ENCODE data around the gene OR51D1. TPM values are rescaled to one million over a fixed set of nuclear protein-coding genes. Genes with fewer than 3 reads are reported as not detected.

Gene OR51D1, protein sequence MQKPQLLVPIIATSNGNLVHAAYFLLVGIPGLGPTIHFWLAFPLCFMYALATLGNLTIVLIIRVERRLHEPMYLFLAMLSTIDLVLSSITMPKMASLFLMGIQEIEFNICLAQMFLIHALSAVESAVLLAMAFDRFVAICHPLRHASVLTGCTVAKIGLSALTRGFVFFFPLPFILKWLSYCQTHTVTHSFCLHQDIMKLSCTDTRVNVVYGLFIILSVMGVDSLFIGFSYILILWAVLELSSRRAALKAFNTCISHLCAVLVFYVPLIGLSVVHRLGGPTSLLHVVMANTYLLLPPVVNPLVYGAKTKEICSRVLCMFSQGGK
- polyA plus RNA-seq, result 0.01 TPM
- long read RNA-seq, donor 1, result 0 reads
- long read RNA-seq, donor 2, result 0 reads
- long read RNA-seq, donor 3, result 0 reads
- long read RNA-seq, donor 4, result 0 reads
- long read RNA-seq, donor 5, result 0 reads
- long read RNA-seq, donor 6, result 0 reads
- long read RNA-seq, donor 7, result 0 reads
- long read RNA-seq, donor 8, result 0 reads
- long read RNA-seq, donor 9, result 0 reads
- long read RNA-seq, donor 10, result 0 reads
- long read RNA-seq, donor 11, result 0 reads

- Histone ChIP-seq H3K4me1 (ENCODE audit: control insufficient read depth, insufficient read depth, low read length) (no peaks in the 10 kb centered on the region), H3K4me3 (ENCODE audit: low read length) (no peak within 1 kb of the TSS), H3K36me3 (ENCODE audit: control insufficient read depth, insufficient read depth, low read length) (no peaks in the 10 kb centered on the region), H3K27ac (ENCODE audit: low read length) (no peak within 1 kb of the TSS), H3K9me3 (ENCODE audit: control insufficient read depth, low read depth, low read length) (no peaks in the 10 kb centered on the region), H3K27me3 (ENCODE audit: control insufficient read depth, insufficient read depth, low read length) (peaks cover 10% of the 10 kb centered on the region)
- no CpG with 5 or more reads among the region's 21 CpGs for WGBS (ENCODE audit: insufficient coverage, low lambda C conversion rate)
- peak; percentile 34 to 56 for DNase-seq
Measured at GRCh38 chr11:4636962-4637661, at the start of gene OR51D1. TSS of gene OR51D1 (plus strand) at chr11:4637477. CDS start at chr11:4639791, 2,314 bp downstream.

GRCh38 chr11:4589017-4589416 is 48.3 kb upstream of the OR51D1 start:
- 33% methylated on average over 1 of the region's 3 CpGs for WGBS (ENCODE audit: insufficient coverage, low lambda C conversion rate)

DNA sequence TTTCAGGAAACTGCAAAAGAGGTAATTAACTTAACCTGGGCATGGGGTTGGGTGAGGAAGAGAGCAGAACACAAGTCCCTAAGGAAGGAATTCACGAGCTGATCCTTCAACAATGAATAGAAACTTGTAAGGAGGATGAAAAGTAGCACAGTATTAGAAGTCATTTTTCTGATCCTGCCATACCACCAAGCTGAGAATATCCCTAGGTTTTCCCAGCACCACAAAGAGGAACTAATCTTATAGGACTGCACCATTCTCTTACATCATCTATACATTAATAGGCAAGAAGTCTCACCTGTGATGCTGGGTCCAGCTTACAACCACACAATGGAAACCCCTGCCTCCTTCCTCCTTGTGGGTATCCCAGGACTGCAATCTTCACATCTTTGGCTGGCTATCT is 43.5 kb upstream of the OR51D1 start, which contains the start of gene OR52I1:
TSS of gene OR52I1 (plus strand) at position 301 of the 400 bp plus-strand sequence. CDS start at position 301, 0 bp downstream.
- peaks cover 9% of the 10 kb centered on the region for H3K36me3 ChIP-seq (ENCODE audit: control insufficient read depth, insufficient read depth, low read length)
- DNase-seq, result no peak
- no peaks in the 10 kb centered on the region for H3K27me3 ChIP-seq (ENCODE audit: control insufficient read depth, insufficient read depth, low read length)
- no peaks in the 10 kb centered on the region for H3K9me3 ChIP-seq (ENCODE audit: control insufficient read depth, low read depth, low read length)
- no peak within 1 kb of the TSS for H3K4me3 ChIP-seq (ENCODE audit: low read length)
- H3K4me1 ChIP-seq (ENCODE audit: control insufficient read depth, insufficient read depth, low read length), result no peaks in the 10 kb centered on the region
- no CpG with 5 or more reads among the region's 1 CpG for WGBS (ENCODE audit: insufficient coverage, low lambda C conversion rate)
- H3K27ac ChIP-seq (ENCODE audit: low read length), result no peak within 1 kb of the TSS

More at GRCh38 chr11:4589017-4589416, 48.3 kb upstream of the OR51D1 start:
- no peak for DNase-seq
- Histone ChIP-seq H3K9me3 (ENCODE audit: control insufficient read depth, low read depth, low read length) (no peaks in the 10 kb centered on the region), H3K4me3 (ENCODE audit: low read length) (no peak overlapping the region), H3K27me3 (ENCODE audit: control insufficient read depth, insufficient read depth, low read length) (no peaks in the 10 kb centered on the region), H3K4me1 (ENCODE audit: control insufficient read depth, insufficient read depth, low read length) (no peaks in the 10 kb centered on the region), H3K27ac (ENCODE audit: low read length) (no peak overlapping the region), H3K36me3 (ENCODE audit: control insufficient read depth, insufficient read depth, low read length) (no peaks in the 10 kb centered on the region)

GRCh38 chr11:4605057-4605456 is 32.2 kb upstream of the OR51D1 start:
- WGBS (ENCODE audit: insufficient coverage, low lambda C conversion rate), result no CpG with 5 or more reads among the region's 4 CpGs
- peaks cover 39% of the 10 kb centered on the region for H3K36me3 ChIP-seq (ENCODE audit: control insufficient read depth, insufficient read depth, low read length)
- peaks cover 10% of the 10 kb centered on the region for H3K4me1 ChIP-seq (ENCODE audit: control insufficient read depth, insufficient read depth, low read length)
- H3K4me3 ChIP-seq (ENCODE audit: low read length), result no peak overlapping the region
- no peaks in the 10 kb centered on the region for H3K9me3 ChIP-seq (ENCODE audit: control insufficient read depth, low read depth, low read length)
- H3K27ac ChIP-seq (ENCODE audit: low read length), result no peak overlapping the region
- H3K27me3 ChIP-seq (ENCODE audit: control insufficient read depth, insufficient read depth, low read length), result no peaks in the 10 kb centered on the region
- DNase-seq, result no peak

DNA sequence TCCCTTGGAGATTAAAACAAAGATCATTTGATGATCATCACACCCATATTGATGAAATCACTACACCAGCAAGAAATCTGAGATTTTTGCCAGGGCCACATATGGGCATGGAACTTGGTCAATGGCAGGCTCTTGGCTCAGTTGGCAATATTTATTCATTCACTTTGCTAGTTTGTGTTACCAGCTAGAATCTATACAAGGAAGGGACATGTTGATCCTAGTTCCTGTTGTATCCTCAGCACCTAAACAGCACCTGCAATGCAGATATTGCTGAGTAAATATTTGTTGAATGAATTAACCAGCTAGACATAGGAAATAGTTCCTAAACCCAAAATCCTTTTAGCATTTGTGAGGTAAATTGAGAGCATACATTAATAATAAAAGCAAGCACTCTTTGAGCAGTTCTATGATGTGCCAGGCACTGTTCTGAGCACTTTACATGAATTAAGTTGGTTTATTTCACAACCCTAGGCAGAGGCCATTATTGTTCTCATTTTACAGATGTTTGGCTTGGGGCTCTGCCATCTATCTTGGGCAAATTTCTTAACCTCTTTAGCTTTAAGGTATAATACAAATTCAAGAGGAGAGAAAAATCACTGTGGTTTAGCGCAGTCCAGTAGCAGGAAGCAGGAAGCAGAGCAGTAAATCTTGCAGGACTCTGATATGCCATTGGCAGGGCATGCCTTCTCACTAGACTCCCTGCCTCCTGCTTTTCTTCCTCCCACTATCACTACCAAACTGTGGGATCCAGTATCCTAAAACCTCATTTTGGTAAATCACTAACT is 30.9 kb upstream of the OR51D1 start:
- no CpG with 5 or more reads among the region's 1 CpG for WGBS (ENCODE audit: insufficient coverage, low lambda C conversion rate)
- Histone ChIP-seq H3K27me3 (ENCODE audit: control insufficient read depth, insufficient read depth, low read length) (no peaks in the 10 kb centered on the region), H3K36me3 (ENCODE audit: control insufficient read depth, insufficient read depth, low read length) (peaks cover 26% of the 10 kb centered on the region), H3K4me1 (ENCODE audit: control insufficient read depth, insufficient read depth, low read length) (peaks cover 10% of the 10 kb centered on the region), H3K9me3 (ENCODE audit: control insufficient read depth, low read depth, low read length) (no peaks in the 10 kb centered on the region), H3K27ac (ENCODE audit: low read length) (no peak overlapping the region), H3K4me3 (ENCODE audit: low read length) (no peak overlapping the region)
- DNase-seq, result no peak

GRCh38 chr11:4607096-4607495 is 30.2 kb upstream of the OR51D1 start:
- WGBS (ENCODE audit: insufficient coverage, low lambda C conversion rate), result 39% methylated on average over 4 of the region's 6 CpGs
- Histone ChIP-seq H3K9me3 (ENCODE audit: control insufficient read depth, low read depth, low read length) (no peaks in the 10 kb centered on the region), H3K27me3 (ENCODE audit: control insufficient read depth, insufficient read depth, low read length) (no peaks in the 10 kb centered on the region), H3K36me3 (ENCODE audit: control insufficient read depth, insufficient read depth, low read length) (peaks cover 19% of the 10 kb centered on the region), H3K4me3 (ENCODE audit: low read length) (peak overlapping the region; percentile 79), H3K4me1 (ENCODE audit: control insufficient read depth, insufficient read depth, low read length) (peaks cover 10% of the 10 kb centered on the region), H3K27ac (ENCODE audit: low read length) (no peak overlapping the region)
- DNase-seq, result peak in 1 of 2 donors; percentile 42

GRCh38 chr11:4607781-4608666 is 29.3 kb upstream of the OR51D1 start, which contains the start of gene TRIM68:
TSS of gene TRIM68 (minus strand) at chr11:4608231. CDS start at chr11:4605504, 2,727 bp downstream.
- Histone ChIP-seq H3K36me3 (ENCODE audit: control insufficient read depth, insufficient read depth, low read length) (peaks cover 14% of the 10 kb centered on the region), H3K9me3 (ENCODE audit: control insufficient read depth, low read depth, low read length) (no peaks in the 10 kb centered on the region), H3K27me3 (ENCODE audit: control insufficient read depth, insufficient read depth, low read length) (no peaks in the 10 kb centered on the region), H3K27ac (ENCODE audit: low read length) (peak within 1 kb of the TSS; percentile 68), H3K4me3 (ENCODE audit: low read length) (peak within 1 kb of the TSS; percentile 79), H3K4me1 (ENCODE audit: control insufficient read depth, insufficient read depth, low read length) (peaks cover 10% of the 10 kb centered on the region)
- 0% methylated on average over 2 of the region's 43 CpGs for WGBS (ENCODE audit: insufficient coverage, low lambda C conversion rate)
- DNase-seq, result peak; percentile 89 to 95

GRCh38 chr11:4610258-4610935 is 26.9 kb upstream of the OR51D1 start:
- Histone ChIP-seq H3K36me3 (ENCODE audit: control insufficient read depth, insufficient read depth, low read length) (no peaks in the 10 kb centered on the region), H3K4me3 (ENCODE audit: low read length) (no peak overlapping the region), H3K27ac (ENCODE audit: low read length) (no peak overlapping the region), H3K27me3 (ENCODE audit: control insufficient read depth, insufficient read depth, low read length) (no peaks in the 10 kb centered on the region), H3K4me1 (ENCODE audit: control insufficient read depth, insufficient read depth, low read length) (peaks cover 10% of the 10 kb centered on the region), H3K9me3 (ENCODE audit: control insufficient read depth, low read depth, low read length) (no peaks in the 10 kb centered on the region)
- WGBS (ENCODE audit: insufficient coverage, low lambda C conversion rate), result 78% methylated on average over 1 of the region's 3 CpGs
- DNase-seq, result no peak

- Histone ChIP-seq H3K27ac (ENCODE audit: low read length) (no peak overlapping the region), H3K4me1 (ENCODE audit: control insufficient read depth, insufficient read depth, low read length) (peaks cover 1% of the 10 kb centered on the region), H3K27me3 (ENCODE audit: control insufficient read depth, insufficient read depth, low read length) (no peaks in the 10 kb centered on the region), H3K9me3 (ENCODE audit: control insufficient read depth, low read depth, low read length) (no peaks in the 10 kb centered on the region), H3K4me3 (ENCODE audit: low read length) (no peak overlapping the region), H3K36me3 (ENCODE audit: control insufficient read depth, insufficient read depth, low read length) (no peaks in the 10 kb centered on the region)
- DNase-seq, result no peak
- no CpG with 5 or more reads among the region's 2 CpGs for WGBS (ENCODE audit: insufficient coverage, low lambda C conversion rate)
Measured at GRCh38 chr11:4611986-4612385, 25.3 kb upstream of the OR51D1 start.

Data from large intestine (tissue), 12 donors.